ENCODE data around the gene MMAA. TPM values are rescaled to one million over a fixed set of nuclear protein-coding genes. Genes with fewer than 3 reads are reported as not detected.

MMAA gene
- total RNA-seq, 1 experiment from 2014 or later = 2.2 TPM

DNA sequence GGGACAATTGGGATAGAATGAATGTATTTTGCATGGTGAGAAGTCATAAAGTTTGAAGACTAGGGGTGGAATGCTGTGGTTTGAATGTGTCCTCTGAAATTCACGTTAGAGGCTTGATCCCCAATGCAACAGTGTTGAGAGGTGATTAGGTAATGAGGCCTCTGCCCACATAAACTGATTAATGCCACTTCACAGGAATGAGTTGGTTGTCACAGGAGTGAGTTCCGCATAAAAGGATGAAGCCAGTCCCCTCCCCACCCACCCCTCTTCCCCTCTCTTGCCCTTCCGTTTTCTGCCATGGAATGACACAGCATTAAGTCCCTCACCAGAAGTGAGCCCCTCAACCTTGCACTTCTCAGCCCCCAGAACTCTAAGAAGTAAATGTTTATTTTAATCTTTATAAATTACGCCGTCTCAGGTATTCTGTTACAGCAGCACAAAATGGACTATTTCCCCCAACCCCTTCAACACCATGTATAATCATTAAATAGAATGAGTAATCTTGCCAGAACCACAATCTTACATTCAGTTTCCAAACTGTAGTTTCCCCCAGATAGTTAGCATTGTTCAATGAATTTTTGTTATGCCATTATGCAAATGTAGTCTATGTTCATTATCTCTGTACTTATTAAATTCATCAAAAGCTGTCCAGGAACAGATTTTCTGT lies 5.5 kb upstream of the MMAA start:
- DNase-seq (ENCODE audit: low read depth, low spot score) (no peak), ATAC-seq (no peak)
- Histone ChIP-seq H3K36me3 (ENCODE audit: control insufficient read depth, insufficient read depth, low read length) (no peaks in the 10 kb centered on the region; the same call in 1 of the 2 replicates), H3K9me3 (ENCODE audit: control insufficient read depth, insufficient read depth, low read depth, low read length) (no peaks in the 10 kb centered on the region), H3K4me3 (ENCODE audit: low read depth in 2 of 2, low read length in 2 of 2) (no peak overlapping the region), H3K4me1 (ENCODE audit: control insufficient read depth, insufficient read depth, low read length) (no peaks in the 10 kb centered on the region), H3K27ac (ENCODE audit: low read length) (no peak overlapping the region), H3K27me3 (ENCODE audit: control insufficient read depth, insufficient read depth, low read length) (no peaks in the 10 kb centered on the region)
- ChIA-PET POLR2A (no interaction called here), CTCF (no interaction called here)
- BruUV-seq (replicated peaks) = no TSS peak
- intact Hi-C loops (cut with micrococcal nuclease; ENCODE audit: unreplicated experiment) (loop anchor here (10.0 kb wide), 1 partner anchor 129 kb away; the partner anchor contains the start of gene SMAD1), in situ Hi-C loops (cut with HindIII; ENCODE audit: low pct_unique_long_range_greater_than_20kb, low sequenced_read_pairs) (no loop called here)
- TF ChIP-seq SIN3A (IDR thresholded peaks at IDR 0.05; ENCODE audit: borderline replicate concordance, insufficient read depth, low read depth, low read length) = no peak
- no peak for TF ChIP-seq TCF7L2 (IDR thresholded peaks at IDR 0.05; ENCODE audit: low read depth, low read length)
- TF ChIP-seq CTCF (IDR thresholded peaks at IDR 0.05) = no peak
- no peak for TF ChIP-seq POLR2AphosphoS5 (IDR thresholded peaks at IDR 0.05; ENCODE audit: low read depth, low read length)
- no peak for TF ChIP-seq REST (IDR thresholded peaks at IDR 0.05; ENCODE audit: insufficient read depth in 1 of 2, low read depth in 2 of 2, low read length in 1 of 2)

GRCh38 chr4:145614233-145614610 lies 5.0 kb upstream of the MMAA start:
- H3K27me3 ChIP-seq (ENCODE audit: control insufficient read depth, insufficient read depth, low read length) = no peaks in the 10 kb centered on the region
- no peak overlapping the region for H3K27ac ChIP-seq (ENCODE audit: low read length)
- no peaks in the 10 kb centered on the region for H3K4me1 ChIP-seq (ENCODE audit: control insufficient read depth, insufficient read depth, low read length)
- in situ Hi-C loops (cut with HindIII; ENCODE audit: low pct_unique_long_range_greater_than_20kb, low sequenced_read_pairs) = no loop called here
- ATAC-seq (no peak), DNase-seq (ENCODE audit: low read depth, low spot score) (no peak)
- intact Hi-C loops (cut with micrococcal nuclease; ENCODE audit: unreplicated experiment) = loop anchor here (10.0 kb wide), 1 partner anchor 129 kb away; the partner anchor contains the start of gene SMAD1
- H3K9me3 ChIP-seq (ENCODE audit: control insufficient read depth, insufficient read depth, low read depth, low read length) = no peaks in the 10 kb centered on the region
- POLR2A ChIA-PET = no interaction called here
- CTCF ChIA-PET = interaction anchor here (0.5 kb wide), 1 partner anchor 57 kb away, joined by 6 read pairs; no protein-coding TSS in a partner anchor
- H3K36me3 ChIP-seq (ENCODE audit: control insufficient read depth, insufficient read depth, low read length) = no peaks in the 10 kb centered on the region; the same call in 1 of the 2 replicates
- TF ChIP-seq CTCF (IDR thresholded peaks at IDR 0.05) (no peak), SIN3A (IDR thresholded peaks at IDR 0.05; ENCODE audit: borderline replicate concordance, insufficient read depth, low read depth, low read length) (no peak), TCF7L2 (IDR thresholded peaks at IDR 0.05; ENCODE audit: low read depth, low read length) (no peak), POLR2AphosphoS5 (IDR thresholded peaks at IDR 0.05; ENCODE audit: low read depth, low read length) (no peak), REST (IDR thresholded peaks at IDR 0.05; ENCODE audit: insufficient read depth in 1 of 2, low read depth in 2 of 2, low read length in 1 of 2) (no peak)
- no TSS peak for BruUV-seq (replicated peaks)
- no peak overlapping the region for H3K4me3 ChIP-seq (ENCODE audit: low read depth in 2 of 2, low read length in 2 of 2)
